Epidermal melanocyte (primary cell): ENCODE measurements around the gene RIMBP3B.
"Not testable (repeated sequence)": the region's sequence is repeated elsewhere in the genome, so short reads cannot be mapped to it uniquely, and the experiment has no call there.

Experiments
- DNase-seq: peaks from one replicate; pipeline ENCODE4 v3.0.0; 2011; ENCODE audit warnings: low spot score; ENCODE audit not compliant: insufficient read length

Gene RIMBP3B

DNA sequence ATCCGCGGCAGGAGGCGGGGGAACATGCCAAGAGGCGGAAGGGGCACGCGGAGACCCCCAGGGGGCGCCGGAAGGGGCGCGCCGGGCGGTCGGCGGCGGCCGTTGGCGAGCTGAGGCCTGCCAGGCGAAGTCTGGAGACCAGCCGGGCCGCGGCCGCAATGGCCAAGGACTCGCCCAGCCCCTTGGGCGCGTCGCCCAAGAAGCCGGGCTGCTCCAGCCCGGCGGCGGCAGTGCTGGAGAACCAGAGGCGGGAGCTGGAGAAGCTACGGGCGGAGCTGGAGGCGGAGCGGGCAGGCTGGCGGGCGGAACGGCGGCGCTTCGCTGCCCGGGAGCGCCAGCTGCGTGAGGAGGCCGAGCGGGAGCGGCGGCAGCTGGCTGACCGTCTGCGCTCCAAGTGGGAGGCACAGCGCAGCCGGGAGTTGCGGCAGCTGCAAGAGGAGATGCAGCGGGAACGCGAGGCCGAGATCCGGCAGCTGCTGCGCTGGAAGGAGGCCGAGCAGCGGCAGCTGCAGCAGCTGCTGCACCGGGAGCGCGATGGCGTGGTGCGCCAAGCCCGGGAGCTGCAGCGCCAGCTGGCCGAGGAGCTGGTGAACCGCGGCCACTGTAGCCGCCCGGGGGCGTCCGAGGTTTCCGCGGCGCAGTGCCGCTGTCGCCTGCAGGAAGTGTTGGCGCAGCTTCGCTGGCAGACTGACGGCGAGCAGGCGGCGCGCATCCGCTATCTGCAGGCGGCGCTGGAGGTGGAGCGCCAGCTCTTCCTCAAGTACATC lies at the start of gene RIMBP3B:
Gene RIMBP3B (plus strand): TSS at position 51 of the 767 bp plus-strand sequence. CDS start 108 bp downstream, at position 159.
- DNase-seq = not testable (repeated sequence)

- DNase-seq = not testable (repeated sequence)
Measured at GRCh38 chr22:21357527-21357926, 26.0 kb upstream of the RIMBP3B start.

GRCh38 chr22:21360525-21360924 lies 23.0 kb upstream of the RIMBP3B start:
- not testable (repeated sequence) for DNase-seq

DNA sequence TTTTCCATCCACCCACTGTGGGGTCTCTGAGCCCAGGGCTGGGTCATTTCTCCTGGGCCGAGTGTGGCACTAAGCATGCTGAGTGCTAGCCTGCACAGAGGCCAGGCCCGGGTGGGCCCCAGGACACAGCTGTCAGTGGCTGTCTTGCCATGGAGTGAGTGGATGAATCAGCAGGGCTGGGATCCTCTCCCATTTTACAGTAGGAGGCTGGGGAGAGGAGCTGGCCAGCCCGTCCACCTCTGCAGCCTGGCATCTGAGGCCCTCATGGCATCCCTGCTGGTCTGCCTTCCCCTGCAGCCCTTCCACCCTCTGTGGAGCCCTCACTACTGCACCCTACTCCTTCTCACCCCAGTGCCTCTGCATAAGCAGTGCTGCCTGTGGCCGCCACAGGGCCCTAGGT lies 21.1 kb upstream of the RIMBP3B start:
- DNase-seq = not testable (repeated sequence)

- not testable (repeated sequence) for DNase-seq
Measured at GRCh38 chr22:21363061-21363460, 20.5 kb upstream of the RIMBP3B start.

DNA sequence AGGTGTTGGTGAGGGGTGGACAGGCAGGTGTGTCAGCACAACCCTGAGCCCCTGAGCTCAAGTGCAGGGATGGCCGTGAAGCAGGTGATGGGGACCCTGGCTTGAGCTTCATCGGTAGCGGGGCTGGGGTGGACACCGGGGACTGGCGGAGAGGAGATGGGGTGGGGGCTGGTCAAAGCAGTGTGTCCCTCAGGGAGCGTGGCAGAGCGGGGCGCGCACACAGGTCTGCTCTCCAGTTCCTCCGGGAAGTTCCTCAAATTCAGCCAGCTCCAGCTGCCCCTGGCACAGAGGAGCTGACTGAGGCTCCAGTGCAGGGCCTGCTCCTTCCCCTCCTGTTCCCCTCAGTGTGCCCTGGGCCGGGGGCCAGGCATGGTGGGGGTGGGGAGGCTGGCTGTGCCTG lies 19.7 kb upstream of the RIMBP3B start:
- DNase-seq = not testable (repeated sequence)

DNA sequence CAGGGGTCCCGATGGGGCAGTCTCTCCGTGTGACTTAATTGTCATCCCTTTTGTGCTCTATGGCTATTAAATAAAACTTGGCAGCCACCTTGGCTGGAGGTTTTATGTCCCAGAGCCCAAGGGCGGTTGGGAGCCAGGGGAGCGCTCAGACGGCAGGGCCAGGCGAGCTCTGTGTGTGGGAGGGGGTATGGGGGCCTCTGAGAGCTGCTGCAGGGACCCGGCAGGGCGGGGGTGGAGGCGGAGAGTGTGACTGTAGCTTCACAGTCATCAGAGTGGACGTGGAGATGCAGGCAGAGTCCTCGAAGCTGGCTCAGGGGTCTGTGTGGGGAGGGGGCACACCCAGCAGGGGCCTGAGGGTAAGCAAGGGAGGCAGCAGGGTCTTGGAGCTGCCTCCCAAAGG lies 19.2 kb upstream of the RIMBP3B start:
- DNase-seq = not testable (repeated sequence)

DNA sequence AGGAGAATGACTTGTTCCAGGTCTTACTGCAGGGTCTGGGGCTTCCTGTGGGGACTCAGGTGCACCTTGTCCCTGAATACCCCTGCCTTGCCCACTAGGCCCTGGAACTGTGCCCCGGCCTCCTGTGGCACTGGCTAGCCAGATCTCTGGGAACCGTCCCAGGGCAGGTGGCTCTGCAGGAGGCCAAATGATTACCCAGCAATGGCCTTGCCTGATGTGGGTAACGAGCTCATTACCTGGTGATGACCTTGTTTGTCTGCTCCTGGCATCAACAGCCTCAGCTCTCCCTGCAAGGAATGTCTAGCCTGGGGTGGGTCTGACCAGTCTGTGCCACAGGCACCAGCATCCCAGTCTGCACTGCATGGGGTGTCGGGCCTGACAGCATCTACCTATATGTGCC lies 18.2 kb upstream of the RIMBP3B start:
- DNase-seq = not testable (repeated sequence)

- DNase-seq = not testable (repeated sequence)
Measured at GRCh38 chr22:21368603-21369310, 14.8 kb upstream of the RIMBP3B start.

- not testable (repeated sequence) for DNase-seq
Measured at GRCh38 chr22:21375880-21376279, 7.7 kb upstream of the RIMBP3B start.

GRCh38 chr22:21384468-21385357 lies 1.2 kb downstream of the RIMBP3B start:
- DNase-seq = not testable (repeated sequence)

GRCh38 chr22:21389480-21389879 lies 5.9 kb downstream of the RIMBP3B start:
- DNase-seq = not testable (repeated sequence)

- not testable (repeated sequence) for DNase-seq
Measured at GRCh38 chr22:21390013-21390412, 6.5 kb downstream of the RIMBP3B start.

- DNase-seq = not testable (repeated sequence)
Measured at GRCh38 chr22:21394613-21395012, 11.1 kb downstream of the RIMBP3B start.

GRCh38 chr22:21401197-21401969 lies 17.8 kb downstream of the RIMBP3B start:
- DNase-seq = not testable (repeated sequence)

DNA sequence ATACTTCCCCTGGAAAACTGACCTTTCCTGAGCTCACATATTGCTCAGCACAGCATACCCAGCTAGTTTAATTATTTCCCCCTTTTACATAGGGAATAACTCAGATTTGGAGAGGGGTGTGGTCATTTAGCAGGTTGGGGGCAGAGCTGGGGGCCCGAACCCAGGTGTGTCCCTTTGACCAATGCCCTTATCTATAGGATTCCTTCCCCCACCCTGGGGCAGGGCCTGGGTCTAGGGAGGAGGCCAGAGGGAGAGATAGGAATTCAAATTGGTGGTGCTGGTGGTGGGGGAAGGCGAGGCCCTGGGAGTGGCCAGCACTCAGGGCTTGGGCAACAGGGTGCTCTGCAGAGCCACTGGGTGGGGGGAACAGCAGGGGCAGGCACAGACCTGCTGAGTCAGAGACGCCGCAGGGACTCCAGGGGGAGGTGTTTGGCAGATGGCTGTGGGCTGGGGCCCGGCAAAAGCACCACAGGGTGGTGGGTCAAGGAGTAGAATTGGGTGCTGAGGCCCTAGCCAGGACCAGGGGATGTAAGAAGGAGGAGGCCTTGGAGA lies 19.3 kb downstream of the RIMBP3B start:
- DNase-seq = not testable (repeated sequence)

- not testable (repeated sequence) for DNase-seq
Measured at GRCh38 chr22:21407139-21407538, 23.6 kb downstream of the RIMBP3B start.

GRCh38 chr22:21407792-21408191 lies 24.2 kb downstream of the RIMBP3B start:
- DNase-seq = not testable (repeated sequence)

GRCh38 chr22:21416375-21416774 lies 32.8 kb downstream of the RIMBP3B start:
- DNase-seq = not testable (repeated sequence)

- DNase-seq = not testable (repeated sequence)
Measured at GRCh38 chr22:21417227-21417746, 33.7 kb downstream of the RIMBP3B start, which contains the start of gene HIC2. TSS of gene HIC2 (plus strand) at chr22:21417371. CDS start at chr22:21442832, 25,461 bp downstream.
